Hematopoietic multipotent progenitor cell (in vitro differentiated cells): ENCODE results near the gene SHANK3. TPM values are rescaled to one million over a fixed set of nuclear protein-coding genes. Genes with fewer than 3 reads are reported as not detected.

ENCODE experiments used
- small RNA-seq: library from RNA; depleted of rRNA; stranded (forward); fragments of <200 nt; gene quantifications from one replicate; pipeline ENCODE3, GENCODE V24; 2012
- total RNA-seq: library from RNA; depleted of rRNA; stranded (reverse); fragments of >200 nt; gene quantifications from one replicate; pipeline ENCODE4 v1.2.3, GENCODE V29; 2012

SHANK3 gene
- total RNA-seq, 1 donor = 24.8 TPM

Small RNAs within 50 kb of the gene (small RNA-seq; reads per million reads assigned to genes)
- not detected for gene RF00019
- not detected for gene RNU6-409P

Other genes starting within 250 kb of the SHANK3 start
- gene SBF1, start 197.8 kb upstream of the SHANK3 start, total RNA-seq = 118 TPM
- 0.54 TPM for gene ADM2, start 191.3 kb upstream of the SHANK3 start, total RNA-seq
- gene MIOX, start 186.0 kb upstream of the SHANK3 start, total RNA-seq = not detected
- 65.4 TPM for gene LMF2, start 165.1 kb upstream of the SHANK3 start, total RNA-seq
- 38.2 TPM for gene NCAPH2, start 164.6 kb upstream of the SHANK3 start, total RNA-seq
- 7.3 TPM for gene SCO2, start 147.2 kb upstream of the SHANK3 start, total RNA-seq
- gene TYMP, start 142.8 kb upstream of the SHANK3 start, total RNA-seq = 20.5 TPM
- gene KLHDC7B, start 126.9 kb upstream of the SHANK3 start, total RNA-seq = 1.6 TPM
- gene SYCE3, start 109.9 kb upstream of the SHANK3 start, total RNA-seq = 0.54 TPM
- gene CPT1B, start 94.4 kb upstream of the SHANK3 start, total RNA-seq = 13.2 TPM
- gene CHKB, start 90.0 kb upstream of the SHANK3 start, total RNA-seq = 63.8 TPM
- gene MAPK8IP2, start 72.0 kb upstream of the SHANK3 start, total RNA-seq = 0.27 TPM
- gene ARSA, start 44.7 kb upstream of the SHANK3 start, total RNA-seq = 24.5 TPM
- 2.2 TPM for gene ACR, start 65.4 kb downstream of the SHANK3 start, total RNA-seq
- gene RABL2B, start 110.8 kb downstream of the SHANK3 start, total RNA-seq = 15.6 TPM